A673 (cell line): ENCODE measurements around the gene ZSWIM8.
"Not testable (repeated sequence)": the region's sequence is repeated elsewhere in the genome, so short reads cannot be mapped to it uniquely, and the experiment has no call there.

Experiments
- CTCF ChIP-seq: fragments of 300-800, 200-600 bp; sonication (generic); conservative IDR thresholded peaks from 2 replicates; pipeline ENCODE4 v1.5.1; 2017; ENCODE audit warnings: low read depth, mild to moderate bottlenecking, antibody characterized with exemption, low read length, moderate library complexity, mixed read lengths
- EZH2 ChIP-seq: fragments of 200-600 bp; sonication (generic); IDR thresholded peaks from 2 replicates; pipeline ENCODE4 v1.6.1; 2017; ENCODE audit warnings: borderline replicate concordance, low read depth, mild to moderate bottlenecking, mixed read lengths, antibody characterized with exemption, low read length; ENCODE audit not compliant: poor library complexity, severe bottlenecking

GRCh38 chr10:73740501-73741254, 44.7 kb upstream of the ZSWIM8 start:
- not testable (repeated sequence) for TF ChIP-seq CTCF, EZH2
